Breast epithelium (tissue), 3 donors: Measurements from ENCODE around the gene RC3H2.
"Not testable (repeated sequence)": the region's sequence is repeated elsewhere in the genome, so short reads cannot be mapped to it uniquely, and the experiment has no call there.

Experiments used
- POLR2AphosphoS5 ChIP-seq, 3 donors: sonication (generic); formaldehyde crosslinking; IDR thresholded peaks; one replicate each; pipeline ENCODE4 v1.6.1; 2017; ENCODE audit warnings: antibody characterized with exemption in 3 of 3
- TF ChIP-seq, protein P1 (sequence below), 3 donors: fragments of 450-650 bp; IDR thresholded peaks; one replicate each; pipeline ENCODE4 v1.5.1; 2016 to 2017; ENCODE audit warnings: antibody characterized with exemption in 3 of 3, mild to moderate bottlenecking in 3 of 3, moderate library complexity in 3 of 3

DNA sequence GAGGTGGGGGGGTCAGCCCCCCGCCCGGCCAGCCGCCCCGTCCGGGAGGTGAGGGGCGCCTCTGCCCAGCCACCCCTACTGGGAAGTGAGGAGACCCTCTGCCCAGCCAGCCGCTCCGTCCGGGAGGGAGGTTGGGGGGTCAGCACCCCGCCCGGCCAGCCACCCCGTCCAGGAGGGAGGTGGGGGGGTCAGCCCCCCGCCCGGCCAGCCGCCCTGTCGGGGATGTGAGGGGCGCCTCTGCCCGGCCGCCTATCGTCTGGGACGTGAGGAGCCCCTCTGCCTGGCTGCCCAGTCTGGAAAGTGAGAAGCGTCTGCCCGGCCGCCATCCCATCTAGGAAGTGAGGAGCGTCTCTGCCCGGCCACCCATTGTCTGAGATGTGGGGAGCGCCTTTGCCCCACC, 37.9 kb downstream of the RC3H2 start:
- TF ChIP-seq, protein P1, sequence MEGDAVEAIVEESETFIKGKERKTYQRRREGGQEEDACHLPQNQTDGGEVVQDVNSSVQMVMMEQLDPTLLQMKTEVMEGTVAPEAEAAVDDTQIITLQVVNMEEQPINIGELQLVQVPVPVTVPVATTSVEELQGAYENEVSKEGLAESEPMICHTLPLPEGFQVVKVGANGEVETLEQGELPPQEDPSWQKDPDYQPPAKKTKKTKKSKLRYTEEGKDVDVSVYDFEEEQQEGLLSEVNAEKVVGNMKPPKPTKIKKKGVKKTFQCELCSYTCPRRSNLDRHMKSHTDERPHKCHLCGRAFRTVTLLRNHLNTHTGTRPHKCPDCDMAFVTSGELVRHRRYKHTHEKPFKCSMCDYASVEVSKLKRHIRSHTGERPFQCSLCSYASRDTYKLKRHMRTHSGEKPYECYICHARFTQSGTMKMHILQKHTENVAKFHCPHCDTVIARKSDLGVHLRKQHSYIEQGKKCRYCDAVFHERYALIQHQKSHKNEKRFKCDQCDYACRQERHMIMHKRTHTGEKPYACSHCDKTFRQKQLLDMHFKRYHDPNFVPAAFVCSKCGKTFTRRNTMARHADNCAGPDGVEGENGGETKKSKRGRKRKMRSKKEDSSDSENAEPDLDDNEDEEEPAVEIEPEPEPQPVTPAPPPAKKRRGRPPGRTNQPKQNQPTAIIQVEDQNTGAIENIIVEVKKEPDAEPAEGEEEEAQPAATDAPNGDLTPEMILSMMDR (IDR thresholded peaks at IDR 0.05) = not testable (repeated sequence)
- not testable (repeated sequence) for TF ChIP-seq POLR2AphosphoS5 (IDR thresholded peaks at IDR 0.05)
